ENCODE measurements around the gene MYLK.

MYLK gene

GRCh38 chr3:123568875-123569274 lies 315.3 kb downstream of the MYLK start:
- DNase-seq, result no peak

GRCh38 chr3:123568034-123568433 lies 316.1 kb downstream of the MYLK start:
- DNase-seq, result no peak

DNA sequence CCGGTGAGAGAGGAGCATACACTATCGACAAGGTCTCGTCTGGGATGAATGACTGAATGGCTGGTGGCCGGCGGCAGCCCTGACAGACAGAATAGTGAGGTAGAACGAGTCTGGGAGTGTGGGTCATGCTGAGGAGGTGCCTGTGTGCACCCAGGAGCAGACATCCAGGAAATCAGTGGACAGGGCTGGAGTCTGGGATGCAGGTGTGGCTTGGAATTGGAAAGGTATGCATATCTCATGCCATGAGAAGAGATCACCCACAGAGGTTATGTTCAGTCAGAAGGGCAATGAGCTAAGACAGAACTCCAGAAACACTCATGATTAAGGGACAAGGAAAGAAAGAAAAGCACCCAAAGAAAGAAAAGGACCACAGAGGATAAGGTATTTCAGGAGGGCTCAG lies 320.1 kb downstream of the MYLK start:
- DNase-seq, result no peak

- no peak for DNase-seq
Measured at GRCh38 chr3:123562547-123562946, 321.6 kb downstream of the MYLK start.

DNA sequence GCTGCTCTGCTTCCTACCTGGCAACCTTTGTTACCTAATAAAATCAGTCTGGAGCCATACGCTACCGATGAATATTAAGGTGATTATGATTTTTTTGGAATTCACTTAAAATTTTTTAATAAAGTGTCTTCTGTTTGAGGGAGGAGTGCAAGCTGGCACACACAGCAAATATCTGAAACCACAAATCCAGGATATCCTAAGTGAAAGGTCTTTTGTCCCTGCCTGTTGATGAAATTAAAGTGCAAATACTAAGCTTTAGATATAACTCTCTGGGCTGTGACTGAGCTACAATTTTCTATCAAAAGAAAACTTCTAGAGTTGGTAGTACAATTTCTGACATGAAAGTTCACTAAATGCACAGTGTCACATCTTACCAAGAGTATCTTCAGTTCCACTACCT lies 322.9 kb downstream of the MYLK start:
- DNase-seq, result no peak

Data from stimulated activated CD8-positive, alpha-beta memory T cell treated with anti-CD3 and anti-CD28 coated beads, Interleukin-4, amount 100 ng/mL, for 48 hours (primary cell).